HepG2 (cell line): Measurements from ENCODE around the gene GNG7. TPM values are rescaled to one million over a fixed set of nuclear protein-coding genes. Genes with fewer than 3 reads are reported as not detected.

Experiments
- FIP1L1 ChIP-seq: fragments of 200-400 bp; formaldehyde crosslinking; IDR thresholded peaks from 2 replicates; pipeline ENCODE4 v1.6.1; 2018; ENCODE audit warnings: low read depth, mild to moderate bottlenecking, low read length, moderate library complexity, borderline replicate concordance; ENCODE audit not compliant: insufficient read depth
- FOSL2 ChIP-seq: sonication (generic); formaldehyde crosslinking; IDR thresholded peaks from 2 replicates; pipeline ENCODE4 v1.4.0; 2020; ENCODE audit warnings: missing genetic modification reagents
- HDAC1 ChIP-seq: sonication (generic); formaldehyde crosslinking; IDR thresholded peaks from 2 replicates; pipeline ENCODE4 v1.5.1; 2020; ENCODE audit warnings: mild to moderate bottlenecking, missing genetic modification reagents
- NKX3-1 ChIP-seq: sonication (generic); formaldehyde crosslinking; IDR thresholded peaks from 2 replicates; pipeline ENCODE4 v1.5.0; 2020; ENCODE audit warnings: missing genetic modification reagents
- ONECUT2 ChIP-seq: sonication (generic); formaldehyde crosslinking; IDR thresholded peaks from 2 replicates; pipeline ENCODE4 v1.4.0; 2020; ENCODE audit warnings: missing genetic modification reagents
- RFX1 ChIP-seq: fragments of 450-650 bp; IDR thresholded peaks from 2 replicates; pipeline ENCODE4 v1.6.1; 2017
- SOX5 ChIP-seq: IDR thresholded peaks from 2 replicates; pipeline ENCODE4 v1.6.1; 2016; ENCODE audit warnings: borderline replicate concordance
- ZNF121 ChIP-seq: sonication (generic); formaldehyde crosslinking; IDR thresholded peaks from 2 replicates; pipeline ENCODE4 v1.5.0; 2020; ENCODE audit warnings: mild to moderate bottlenecking, missing genetic modification reagents
- ZNF24 ChIP-seq: fragments of 450-650 bp; IDR thresholded peaks from 2 replicates; pipeline ENCODE4 v1.6.1; 2017; ENCODE audit warnings: antibody characterized with exemption, mild to moderate bottlenecking
- polyA plus RNA-seq, 8 experiments: library from polyadenylated mRNA; depleted of rRNA in 3 of 8; stranded (reverse) in 7 of 8; unstranded in 1 of 8; fragments of >200 nt; fragmentation: Illumina TruSeq in 4 of 8; extraction: Trizol in 4 of 8; gene quantifications; 2 replicates each; pipeline versions ENCODE4 v1.2.1 to v1.2.3, GENCODE V29; 2011 to 2016; ENCODE audit warnings: low read depth in 4 of 8, missing spikeins in 1 of 8, mixed read lengths in 1 of 8; ENCODE audit not compliant: insufficient read depth in 1 of 8
- total RNA-seq, 5 experiments: library from RNA; depleted of rRNA; stranded (reverse); fragments of >200 nt; fragmentation: Illumina TruSeq; extraction: Trizol; gene quantifications; 2 replicates each; pipeline ENCODE4 v1.2.3, GENCODE V29; 2016; ENCODE audit warnings: low read depth in 1 of 5
- TF ChIP-seq, protein P1 (sequence below): sonication (generic); formaldehyde crosslinking; IDR thresholded peaks from 2 replicates; pipeline ENCODE4 v1.4.0; 2020; ENCODE audit warnings: missing genetic modification reagents
- TF ChIP-seq, protein P2 (sequence below): sonication (generic); formaldehyde crosslinking; IDR thresholded peaks from 2 replicates; pipeline ENCODE4 v1.4.0; 2020; ENCODE audit warnings: mild to moderate bottlenecking, missing genetic modification reagents
- TF ChIP-seq, protein P3 (sequence below): IDR thresholded peaks from 2 replicates; pipeline ENCODE4 v1.6.1; 2018; ENCODE audit warnings: missing genetic modification reagents
- TF ChIP-seq, protein P4 (sequence below): sonication (generic); formaldehyde crosslinking; IDR thresholded peaks from 2 replicates; pipeline ENCODE4 v1.4.0; 2020; ENCODE audit warnings: mild to moderate bottlenecking, missing genetic modification reagents, borderline replicate concordance
- TF ChIP-seq, protein P5 (sequence below), 2 experiments: IDR thresholded peaks; 2 replicates each; pipeline ENCODE4 v1.6.1; 2011 to 2012; ENCODE audit warnings: low read length in 2 of 2, borderline replicate concordance in 1 of 2, low read depth in 1 of 2, mild to moderate bottlenecking in 1 of 2, moderate library complexity in 1 of 2
- TF ChIP-seq, protein P6 (sequence below): sonication (generic); formaldehyde crosslinking; IDR thresholded peaks from 2 replicates; pipeline ENCODE4 v1.4.0; 2020; ENCODE audit warnings: missing genetic modification reagents, borderline replicate concordance

Gene GNG7
- total and polyA plus RNA-seq, 2 of the 13 experiments (the other 11 are each of a cell fraction or from before 2014, with no cell fraction given) = 1.4 to 3.3 TPM

DNA sequence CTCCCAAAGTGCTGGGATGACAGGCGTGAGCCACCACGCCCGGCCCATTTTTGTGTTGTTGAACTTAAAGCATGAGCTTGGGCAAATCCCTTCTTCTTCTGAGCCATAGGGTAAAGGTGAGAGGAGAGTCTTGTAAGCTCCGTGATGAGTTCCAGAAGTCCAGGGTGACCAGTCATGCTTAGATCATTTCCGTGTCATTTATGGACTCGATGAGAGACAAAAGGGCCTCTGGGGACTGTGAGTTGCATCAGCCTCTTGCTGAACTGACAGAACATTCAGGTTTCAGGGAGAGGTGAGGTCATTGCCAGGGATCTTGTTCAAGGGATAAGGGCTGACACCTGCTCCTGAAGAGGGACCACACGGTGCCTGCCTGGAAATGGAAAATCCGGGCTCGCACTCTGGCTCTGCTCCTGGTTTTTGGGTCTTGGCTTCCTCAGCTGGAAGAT, 173.0 kb downstream of the GNG7 start (continued):
- TF ChIP-seq, protein P1, sequence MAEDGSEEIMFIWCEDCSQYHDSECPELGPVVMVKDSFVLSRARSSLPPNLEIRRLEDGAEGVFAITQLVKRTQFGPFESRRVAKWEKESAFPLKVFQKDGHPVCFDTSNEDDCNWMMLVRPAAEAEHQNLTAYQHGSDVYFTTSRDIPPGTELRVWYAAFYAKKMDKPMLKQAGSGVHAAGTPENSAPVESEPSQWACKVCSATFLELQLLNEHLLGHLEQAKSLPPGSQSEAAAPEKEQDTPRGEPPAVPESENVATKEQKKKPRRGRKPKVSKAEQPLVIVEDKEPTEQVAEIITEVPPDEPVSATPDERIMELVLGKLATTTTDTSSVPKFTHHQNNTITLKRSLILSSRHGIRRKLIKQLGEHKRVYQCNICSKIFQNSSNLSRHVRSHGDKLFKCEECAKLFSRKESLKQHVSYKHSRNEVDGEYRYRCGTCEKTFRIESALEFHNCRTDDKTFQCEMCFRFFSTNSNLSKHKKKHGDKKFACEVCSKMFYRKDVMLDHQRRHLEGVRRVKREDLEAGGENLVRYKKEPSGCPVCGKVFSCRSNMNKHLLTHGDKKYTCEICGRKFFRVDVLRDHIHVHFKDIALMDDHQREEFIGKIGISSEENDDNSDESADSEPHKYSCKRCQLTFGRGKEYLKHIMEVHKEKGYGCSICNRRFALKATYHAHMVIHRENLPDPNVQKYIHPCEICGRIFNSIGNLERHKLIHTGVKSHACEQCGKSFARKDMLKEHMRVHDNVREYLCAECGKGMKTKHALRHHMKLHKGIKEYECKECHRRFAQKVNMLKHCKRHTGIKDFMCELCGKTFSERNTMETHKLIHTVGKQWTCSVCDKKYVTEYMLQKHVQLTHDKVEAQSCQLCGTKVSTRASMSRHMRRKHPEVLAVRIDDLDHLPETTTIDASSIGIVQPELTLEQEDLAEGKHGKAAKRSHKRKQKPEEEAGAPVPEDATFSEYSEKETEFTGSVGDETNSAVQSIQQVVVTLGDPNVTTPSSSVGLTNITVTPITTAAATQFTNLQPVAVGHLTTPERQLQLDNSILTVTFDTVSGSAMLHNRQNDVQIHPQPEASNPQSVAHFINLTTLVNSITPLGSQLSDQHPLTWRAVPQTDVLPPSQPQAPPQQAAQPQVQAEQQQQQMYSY (CRISPR knock-in tag) = no peak
- TF ChIP-seq SOX5 (CRISPR knock-in tag) (peak; percentile 49; the same call in 1 of the 2 replicates), ZNF121 (no peak), HDAC1 (CRISPR knock-in tag) (no peak), FOSL2 (CRISPR knock-in tag) (peak; percentile 93), FIP1L1 (no peak), RFX1 (no peak), ONECUT2 (CRISPR knock-in tag) (no peak), NKX3-1 (CRISPR knock-in tag) (no peak), ZNF24 (no peak)
- TF ChIP-seq, protein P2, sequence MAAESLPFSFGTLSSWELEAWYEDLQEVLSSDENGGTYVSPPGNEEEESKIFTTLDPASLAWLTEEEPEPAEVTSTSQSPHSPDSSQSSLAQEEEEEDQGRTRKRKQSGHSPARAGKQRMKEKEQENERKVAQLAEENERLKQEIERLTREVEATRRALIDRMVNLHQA (CRISPR knock-in tag) = no peak
- TF ChIP-seq, protein P3, sequence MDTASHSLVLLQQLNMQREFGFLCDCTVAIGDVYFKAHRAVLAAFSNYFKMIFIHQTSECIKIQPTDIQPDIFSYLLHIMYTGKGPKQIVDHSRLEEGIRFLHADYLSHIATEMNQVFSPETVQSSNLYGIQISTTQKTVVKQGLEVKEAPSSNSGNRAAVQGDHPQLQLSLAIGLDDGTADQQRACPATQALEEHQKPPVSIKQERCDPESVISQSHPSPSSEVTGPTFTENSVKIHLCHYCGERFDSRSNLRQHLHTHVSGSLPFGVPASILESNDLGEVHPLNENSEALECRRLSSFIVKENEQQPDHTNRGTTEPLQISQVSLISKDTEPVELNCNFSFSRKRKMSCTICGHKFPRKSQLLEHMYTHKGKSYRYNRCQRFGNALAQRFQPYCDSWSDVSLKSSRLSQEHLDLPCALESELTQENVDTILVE (CRISPR knock-in tag) = peak; percentile 53; the same call in 1 of the 2 replicates
- TF ChIP-seq, protein P4, sequence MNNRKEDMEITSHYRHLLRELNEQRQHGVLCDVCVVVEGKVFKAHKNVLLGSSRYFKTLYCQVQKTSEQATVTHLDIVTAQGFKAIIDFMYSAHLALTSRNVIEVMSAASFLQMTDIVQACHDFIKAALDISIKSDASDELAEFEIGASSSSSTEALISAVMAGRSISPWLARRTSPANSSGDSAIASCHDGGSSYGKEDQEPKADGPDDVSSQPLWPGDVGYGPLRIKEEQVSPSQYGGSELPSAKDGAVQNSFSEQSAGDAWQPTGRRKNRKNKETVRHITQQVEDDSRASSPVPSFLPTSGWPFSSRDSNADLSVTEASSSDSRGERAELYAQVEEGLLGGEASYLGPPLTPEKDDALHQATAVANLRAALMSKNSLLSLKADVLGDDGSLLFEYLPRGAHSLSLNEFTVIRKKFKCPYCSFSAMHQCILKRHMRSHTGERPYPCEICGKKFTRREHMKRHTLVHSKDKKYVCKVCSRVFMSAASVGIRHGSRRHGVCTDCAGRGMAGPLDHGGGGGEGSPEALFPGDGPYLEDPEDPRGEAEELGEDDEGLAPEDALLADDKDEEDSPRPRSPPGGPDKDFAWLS = no peak
- TF ChIP-seq, protein P5, sequence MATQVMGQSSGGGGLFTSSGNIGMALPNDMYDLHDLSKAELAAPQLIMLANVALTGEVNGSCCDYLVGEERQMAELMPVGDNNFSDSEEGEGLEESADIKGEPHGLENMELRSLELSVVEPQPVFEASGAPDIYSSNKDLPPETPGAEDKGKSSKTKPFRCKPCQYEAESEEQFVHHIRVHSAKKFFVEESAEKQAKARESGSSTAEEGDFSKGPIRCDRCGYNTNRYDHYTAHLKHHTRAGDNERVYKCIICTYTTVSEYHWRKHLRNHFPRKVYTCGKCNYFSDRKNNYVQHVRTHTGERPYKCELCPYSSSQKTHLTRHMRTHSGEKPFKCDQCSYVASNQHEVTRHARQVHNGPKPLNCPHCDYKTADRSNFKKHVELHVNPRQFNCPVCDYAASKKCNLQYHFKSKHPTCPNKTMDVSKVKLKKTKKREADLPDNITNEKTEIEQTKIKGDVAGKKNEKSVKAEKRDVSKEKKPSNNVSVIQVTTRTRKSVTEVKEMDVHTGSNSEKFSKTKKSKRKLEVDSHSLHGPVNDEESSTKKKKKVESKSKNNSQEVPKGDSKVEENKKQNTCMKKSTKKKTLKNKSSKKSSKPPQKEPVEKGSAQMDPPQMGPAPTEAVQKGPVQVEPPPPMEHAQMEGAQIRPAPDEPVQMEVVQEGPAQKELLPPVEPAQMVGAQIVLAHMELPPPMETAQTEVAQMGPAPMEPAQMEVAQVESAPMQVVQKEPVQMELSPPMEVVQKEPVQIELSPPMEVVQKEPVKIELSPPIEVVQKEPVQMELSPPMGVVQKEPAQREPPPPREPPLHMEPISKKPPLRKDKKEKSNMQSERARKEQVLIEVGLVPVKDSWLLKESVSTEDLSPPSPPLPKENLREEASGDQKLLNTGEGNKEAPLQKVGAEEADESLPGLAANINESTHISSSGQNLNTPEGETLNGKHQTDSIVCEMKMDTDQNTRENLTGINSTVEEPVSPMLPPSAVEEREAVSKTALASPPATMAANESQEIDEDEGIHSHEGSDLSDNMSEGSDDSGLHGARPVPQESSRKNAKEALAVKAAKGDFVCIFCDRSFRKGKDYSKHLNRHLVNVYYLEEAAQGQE (IDR thresholded peaks at IDR 0.05; ENCODE audit: borderline replicate concordance in 1 of 2, low read depth in 1 of 2, low read length in 2 of 2) = no peak
- TF ChIP-seq, protein P6, sequence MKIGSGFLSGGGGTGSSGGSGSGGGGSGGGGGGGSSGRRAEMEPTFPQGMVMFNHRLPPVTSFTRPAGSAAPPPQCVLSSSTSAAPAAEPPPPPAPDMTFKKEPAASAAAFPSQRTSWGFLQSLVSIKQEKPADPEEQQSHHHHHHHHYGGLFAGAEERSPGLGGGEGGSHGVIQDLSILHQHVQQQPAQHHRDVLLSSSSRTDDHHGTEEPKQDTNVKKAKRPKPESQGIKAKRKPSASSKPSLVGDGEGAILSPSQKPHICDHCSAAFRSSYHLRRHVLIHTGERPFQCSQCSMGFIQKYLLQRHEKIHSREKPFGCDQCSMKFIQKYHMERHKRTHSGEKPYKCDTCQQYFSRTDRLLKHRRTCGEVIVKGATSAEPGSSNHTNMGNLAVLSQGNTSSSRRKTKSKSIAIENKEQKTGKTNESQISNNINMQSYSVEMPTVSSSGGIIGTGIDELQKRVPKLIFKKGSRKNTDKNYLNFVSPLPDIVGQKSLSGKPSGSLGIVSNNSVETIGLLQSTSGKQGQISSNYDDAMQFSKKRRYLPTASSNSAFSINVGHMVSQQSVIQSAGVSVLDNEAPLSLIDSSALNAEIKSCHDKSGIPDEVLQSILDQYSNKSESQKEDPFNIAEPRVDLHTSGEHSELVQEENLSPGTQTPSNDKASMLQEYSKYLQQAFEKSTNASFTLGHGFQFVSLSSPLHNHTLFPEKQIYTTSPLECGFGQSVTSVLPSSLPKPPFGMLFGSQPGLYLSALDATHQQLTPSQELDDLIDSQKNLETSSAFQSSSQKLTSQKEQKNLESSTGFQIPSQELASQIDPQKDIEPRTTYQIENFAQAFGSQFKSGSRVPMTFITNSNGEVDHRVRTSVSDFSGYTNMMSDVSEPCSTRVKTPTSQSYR = no peak
